ENCODE measurements around the gene IFT57.

The IFT57 gene

GRCh38 chr3:108219336-108219735 lies 2.9 kb downstream of the IFT57 start:
- no peak for DNase-seq (ENCODE audit: low read depth in 1 of 2, low spot score in 1 of 2)

- DNase-seq (ENCODE audit: low read depth in 1 of 2, low spot score in 1 of 2): no peak
Observed at GRCh38 chr3:108218811-108219210, 3.4 kb downstream of the IFT57 start.

GRCh38 chr3:108215871-108216270 lies 6.4 kb downstream of the IFT57 start:
- no peak for DNase-seq (ENCODE audit: low read depth in 1 of 2, low spot score in 1 of 2)

- DNase-seq (ENCODE audit: low read depth in 1 of 2, low spot score in 1 of 2): no peak
Observed at GRCh38 chr3:108209579-108209978, 12.6 kb downstream of the IFT57 start.

GRCh38 chr3:108208831-108209230 lies 13.4 kb downstream of the IFT57 start:
- DNase-seq (ENCODE audit: low read depth in 1 of 2, low spot score in 1 of 2): no peak

GRCh38 chr3:108202834-108203233 lies 19.4 kb downstream of the IFT57 start:
- DNase-seq (ENCODE audit: low read depth in 1 of 2, low spot score in 1 of 2): no peak

- DNase-seq (ENCODE audit: low read depth in 1 of 2, low spot score in 1 of 2): no peak
Observed at GRCh38 chr3:108202080-108202479, 20.1 kb downstream of the IFT57 start.

- no peak for DNase-seq (ENCODE audit: low read depth in 1 of 2, low spot score in 1 of 2)
Observed at GRCh38 chr3:108201258-108201657, 21.0 kb downstream of the IFT57 start.

GRCh38 chr3:108200578-108200977 lies 21.6 kb downstream of the IFT57 start:
- DNase-seq (ENCODE audit: low read depth in 1 of 2, low spot score in 1 of 2): no peak

- DNase-seq (ENCODE audit: low read depth in 1 of 2, low spot score in 1 of 2): no peak
Observed at GRCh38 chr3:108200024-108200423, 22.2 kb downstream of the IFT57 start.

- no peak for DNase-seq (ENCODE audit: low read depth in 1 of 2, low spot score in 1 of 2)
Observed at GRCh38 chr3:108191394-108191793, 30.8 kb downstream of the IFT57 start.

GRCh38 chr3:108190346-108190745 lies 31.9 kb downstream of the IFT57 start:
- no peak for DNase-seq (ENCODE audit: low read depth in 1 of 2, low spot score in 1 of 2)

GRCh38 chr3:108189440-108189839 lies 32.8 kb downstream of the IFT57 start:
- DNase-seq (ENCODE audit: low read depth in 1 of 2, low spot score in 1 of 2): no peak

GRCh38 chr3:108185536-108185935 lies 36.7 kb downstream of the IFT57 start:
- no peak for DNase-seq (ENCODE audit: low read depth in 1 of 2, low spot score in 1 of 2)

GRCh38 chr3:108184824-108185223 lies 37.4 kb downstream of the IFT57 start:
- no peak for DNase-seq (ENCODE audit: low read depth in 1 of 2, low spot score in 1 of 2)

- DNase-seq (ENCODE audit: low read depth in 1 of 2, low spot score in 1 of 2): no peak
Observed at GRCh38 chr3:108183971-108184370, 38.3 kb downstream of the IFT57 start.

GRCh38 chr3:108183181-108183580 lies 39.0 kb downstream of the IFT57 start:
- no peak for DNase-seq (ENCODE audit: low read depth in 1 of 2, low spot score in 1 of 2)

- DNase-seq (ENCODE audit: low read depth in 1 of 2, low spot score in 1 of 2): no peak
Observed at GRCh38 chr3:108182339-108182738, 39.9 kb downstream of the IFT57 start.

- DNase-seq (ENCODE audit: low read depth in 1 of 2, low spot score in 1 of 2): no peak
Observed at GRCh38 chr3:108181172-108181571, 41.1 kb downstream of the IFT57 start.

GRCh38 chr3:108180194-108180593 lies 42.0 kb downstream of the IFT57 start:
- no peak for DNase-seq (ENCODE audit: low read depth in 1 of 2, low spot score in 1 of 2)

GRCh38 chr3:108178676-108179075 lies 43.5 kb downstream of the IFT57 start:
- DNase-seq (ENCODE audit: low read depth in 1 of 2, low spot score in 1 of 2): no peak

- DNase-seq (ENCODE audit: low read depth in 1 of 2, low spot score in 1 of 2): no peak
Observed at GRCh38 chr3:108177536-108177935, 44.7 kb downstream of the IFT57 start.

GRCh38 chr3:108175352-108175751 lies 46.9 kb downstream of the IFT57 start:
- no peak for DNase-seq (ENCODE audit: low read depth in 1 of 2, low spot score in 1 of 2)

- no peak for DNase-seq (ENCODE audit: low read depth in 1 of 2, low spot score in 1 of 2)
Observed at GRCh38 chr3:108171106-108171505, 51.1 kb downstream of the IFT57 start.

All from activated T-helper 1 cell treated with anti-CD3 and anti-CD28 coated beads, Interleukin-2, amount 50 U/mL, for 16 hours (primary cell).